Kidney (tissue), 14 donors: ENCODE results near the gene RAPGEF4. TPM values are rescaled to one million over a fixed set of nuclear protein-coding genes. Genes with fewer than 3 reads are reported as not detected.

Experiments used
- DNase-seq, 5 donors: peaks; one replicate each; pipeline ENCODE4 v3.0.0-alpha.2; 2013 to 2020
- FAIRE-seq: peaks from 2 replicates; lab custom pipeline; 2012; peaks lifted over from hg19 to GRCh38; lab: Jason Lieb, UNC
- H3K27ac ChIP-seq, 2 donors: one replicate each; pipeline ENCODE4 v1.7.0; 2013; ENCODE audit warnings: low read depth in 2 of 2, low read length in 2 of 2, inconsistent platforms in 1 of 2
- H3K27me3 ChIP-seq: one replicate; pipeline ENCODE4 v1.7.1; 2013; ENCODE audit warnings: low read length, inconsistent platforms; ENCODE audit not compliant: control insufficient read depth, insufficient read depth
- H3K36me3 ChIP-seq, 3 donors: one replicate each; pipeline versions ENCODE4 v1.7.0 to v1.7.1; 2013; ENCODE audit warnings: low read length in 3 of 3, control low read depth in 1 of 3, inconsistent platforms in 1 of 3; ENCODE audit not compliant: insufficient read depth in 3 of 3, control insufficient read depth in 2 of 3
- H3K4me1 ChIP-seq, 3 donors: one replicate each; pipeline versions ENCODE4 v1.7.0 to v1.7.1; 2013; ENCODE audit warnings: low read length in 3 of 3, inconsistent platforms in 1 of 3, low read depth in 1 of 3; ENCODE audit not compliant: control insufficient read depth in 2 of 3, insufficient read depth in 2 of 3
- H3K4me3 ChIP-seq, 3 donors: one replicate each; pipeline versions ENCODE4 v1.7.0 to v1.8.1; 2013; ENCODE audit warnings: low read length in 3 of 3, control low read depth in 1 of 3, inconsistent platforms in 1 of 3
- H3K9ac ChIP-seq, 3 donors: one replicate each; pipeline versions ENCODE4 v1.7.0 to v1.7.1; 2013; ENCODE audit warnings: low read length in 3 of 3, control low read depth in 1 of 3, inconsistent platforms in 1 of 3
- H3K9me3 ChIP-seq, 3 donors: one replicate each; pipeline versions ENCODE4 v1.7.0 to v1.7.1; 2013; ENCODE audit warnings: low read length in 3 of 3, control low read depth in 1 of 3, inconsistent platforms in 1 of 3; ENCODE audit not compliant: control insufficient read depth in 2 of 3, insufficient read depth in 1 of 3
- intact Hi-C: fragments of 100-400 bp; cut with DNase I; formaldehyde crosslinking; loops from one replicate; pipeline ENCODE4 v1.11.1; 2022
- polyA plus RNA-seq: library from polyadenylated mRNA; stranded (reverse); fragments of 350-450 nt; fragmentation: Illumina TruSeq; extraction: RNeasy Lipid Tissue Mini Kit (QIAGEN cat#74804); gene quantifications from one replicate; pipeline ENCODE4 v1.2.3, GENCODE V29; 2014; ENCODE audit warnings: low read depth, low replicate concordance; ENCODE audit not compliant: insufficient read depth
- total RNA-seq: library from RNA; stranded (reverse); fragmentation: NEBNext Ultra II Directional; extraction: Animal tissue kit (Norgen Biotek cat#: 25700); gene quantifications from one replicate; pipeline ENCODE4 v1.2.1, GENCODE V29; 2021
- TF ChIP-seq, protein P1 (sequence below): IDR thresholded peaks from 3 replicates; pipeline ENCODE4 v1.5.1; 2012; ENCODE audit warnings: mild to moderate bottlenecking, moderate library complexity, borderline replicate concordance; ENCODE audit not compliant: insufficient read depth; ENCODE audit errors: extremely low read depth
- donor health status: control.
- donor health status: control.
- donor health status: control.
- donor health status: control.
- donor health status: control.
- donor health status: DM: yes; HTN: yes; CAD: no.
- donor health status: Normal renal cell carcinoma (clear cell type).

Gene RAPGEF4
- total and polyA plus RNA-seq, 2 donors from 2014 or later: 3.8 to 13.6 TPM

DNA sequence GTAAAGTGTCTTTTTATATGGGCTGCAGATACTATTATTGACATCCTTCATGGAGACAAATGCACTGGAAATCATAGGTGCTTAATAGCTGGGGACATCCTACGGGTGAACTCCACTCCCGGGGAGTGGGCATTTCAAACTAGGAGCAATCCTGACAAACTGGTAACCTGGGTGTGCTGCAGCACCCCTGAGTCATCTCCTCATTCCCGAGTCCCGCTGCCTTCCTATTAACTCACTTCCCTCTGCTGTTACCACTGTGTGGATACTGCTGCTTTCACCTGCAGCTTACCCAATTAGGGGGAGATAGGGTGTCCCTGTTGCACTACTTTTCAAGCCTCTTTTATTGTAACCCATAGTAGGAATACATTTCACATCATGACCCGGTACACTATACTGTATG, 134.2 kb downstream of the RAPGEF4 start:
- Histone ChIP-seq H3K36me3 (no peaks in the 10 kb centered on the region), H3K4me3 (no peak overlapping the region), H3K9ac (no peak overlapping the region), H3K9me3 (no peaks in the 10 kb centered on the region), H3K4me1 (no peaks in the 10 kb centered on the region), H3K27me3 (no peaks in the 10 kb centered on the region), H3K27ac (no peak overlapping the region)
- no peak for DNase-seq
- TF ChIP-seq, protein P1, sequence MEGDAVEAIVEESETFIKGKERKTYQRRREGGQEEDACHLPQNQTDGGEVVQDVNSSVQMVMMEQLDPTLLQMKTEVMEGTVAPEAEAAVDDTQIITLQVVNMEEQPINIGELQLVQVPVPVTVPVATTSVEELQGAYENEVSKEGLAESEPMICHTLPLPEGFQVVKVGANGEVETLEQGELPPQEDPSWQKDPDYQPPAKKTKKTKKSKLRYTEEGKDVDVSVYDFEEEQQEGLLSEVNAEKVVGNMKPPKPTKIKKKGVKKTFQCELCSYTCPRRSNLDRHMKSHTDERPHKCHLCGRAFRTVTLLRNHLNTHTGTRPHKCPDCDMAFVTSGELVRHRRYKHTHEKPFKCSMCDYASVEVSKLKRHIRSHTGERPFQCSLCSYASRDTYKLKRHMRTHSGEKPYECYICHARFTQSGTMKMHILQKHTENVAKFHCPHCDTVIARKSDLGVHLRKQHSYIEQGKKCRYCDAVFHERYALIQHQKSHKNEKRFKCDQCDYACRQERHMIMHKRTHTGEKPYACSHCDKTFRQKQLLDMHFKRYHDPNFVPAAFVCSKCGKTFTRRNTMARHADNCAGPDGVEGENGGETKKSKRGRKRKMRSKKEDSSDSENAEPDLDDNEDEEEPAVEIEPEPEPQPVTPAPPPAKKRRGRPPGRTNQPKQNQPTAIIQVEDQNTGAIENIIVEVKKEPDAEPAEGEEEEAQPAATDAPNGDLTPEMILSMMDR: no peak
- FAIRE-seq: no peak
- intact Hi-C loops: no loop called here

DNA sequence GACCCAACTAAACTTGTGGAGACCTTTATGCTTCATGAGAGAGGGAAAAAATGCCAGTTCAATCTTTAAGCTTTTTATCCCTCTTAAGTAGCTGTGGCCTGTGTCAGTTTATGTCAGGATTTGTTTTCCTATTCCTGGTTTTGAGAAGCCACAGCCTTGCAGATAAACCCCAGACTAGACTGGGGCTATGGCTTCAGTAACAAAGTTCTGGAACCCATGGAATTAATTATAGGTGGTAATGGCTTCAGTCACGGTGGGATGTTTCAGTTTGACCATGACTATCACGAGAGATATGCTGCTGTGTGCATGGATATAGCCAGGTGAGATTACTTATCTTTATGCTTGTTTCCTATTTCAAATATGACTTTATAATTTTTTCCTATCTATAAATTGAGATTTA, 134.8 kb downstream of the RAPGEF4 start:
- Histone ChIP-seq H3K27ac (no peak overlapping the region), H3K27me3 (no peaks in the 10 kb centered on the region), H3K9ac (no peak overlapping the region), H3K4me3 (no peak overlapping the region), H3K9me3 (no peaks in the 10 kb centered on the region), H3K36me3 (no peaks in the 10 kb centered on the region), H3K4me1 (no peaks in the 10 kb centered on the region)
- intact Hi-C loops: no loop called here
- FAIRE-seq (no peak), DNase-seq (no peak)
- TF ChIP-seq, protein P1: no peak

DNA sequence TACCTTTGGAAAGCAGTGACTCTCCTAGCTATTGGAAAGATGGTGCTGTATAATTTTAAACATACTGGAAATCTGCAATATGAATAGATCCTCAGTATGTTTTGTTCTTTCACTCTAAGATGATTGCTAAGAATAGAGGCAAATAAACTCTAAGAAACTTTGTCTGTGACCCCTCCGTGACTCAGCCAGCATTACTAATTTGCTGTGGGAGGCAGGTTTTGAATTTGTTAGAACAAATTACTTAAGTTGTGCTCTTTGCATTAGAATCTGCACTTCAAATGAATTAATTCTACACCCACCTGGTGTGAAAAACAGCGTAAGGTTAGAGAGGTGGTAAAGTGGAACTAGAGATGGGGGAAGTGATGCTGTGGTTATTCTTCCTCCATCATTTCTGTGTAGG, 142.2 kb downstream of the RAPGEF4 start:
- Histone ChIP-seq H3K9ac (no peak overlapping the region), H3K4me3 (no peak overlapping the region), H3K4me1 (no peaks in the 10 kb centered on the region), H3K27me3 (no peaks in the 10 kb centered on the region), H3K36me3 (no peaks in the 10 kb centered on the region), H3K27ac (no peak overlapping the region), H3K9me3 (no peaks in the 10 kb centered on the region)
- TF ChIP-seq, protein P1: no peak
- FAIRE-seq (no peak), DNase-seq (no peak)
- intact Hi-C loops: no loop called here

DNA sequence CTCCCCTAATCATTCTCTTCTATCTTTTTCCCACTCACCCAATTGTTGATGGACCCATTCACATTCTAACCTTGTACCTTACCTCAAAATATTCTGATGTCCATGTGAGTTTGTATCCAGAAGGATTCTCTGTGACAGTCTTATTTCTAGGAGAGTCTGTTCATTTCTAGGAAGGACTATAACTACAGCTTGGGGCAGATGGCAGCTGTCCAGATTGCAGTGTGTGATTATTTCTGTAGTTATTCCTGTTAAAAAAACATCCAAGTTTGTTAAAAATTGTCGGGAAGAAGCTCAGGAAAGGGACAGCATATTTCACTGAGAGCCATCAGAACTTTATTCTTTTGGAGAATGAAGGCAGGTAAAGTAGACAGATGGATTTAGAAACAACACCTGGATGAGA, 142.6 kb downstream of the RAPGEF4 start:
- no peaks in the 10 kb centered on the region for H3K9me3 ChIP-seq
- H3K4me1 ChIP-seq: no peaks in the 10 kb centered on the region
- DNase-seq: no peak
- H3K27ac ChIP-seq: no peak overlapping the region
- H3K27me3 ChIP-seq: no peaks in the 10 kb centered on the region
- no peaks in the 10 kb centered on the region for H3K36me3 ChIP-seq
- intact Hi-C loops: no loop called here
- H3K4me3 ChIP-seq: no peak overlapping the region
- TF ChIP-seq, protein P1: no peak
- H3K9ac ChIP-seq: no peak overlapping the region
- no peak for FAIRE-seq
